Measurements from ENCODE around the gene SQSTM1.

SQSTM1 gene

GRCh38 chr5:179795049-179795862 lies 25.4 kb upstream of the SQSTM1 start:
- DNase-seq: no peak

GRCh38 chr5:179795863-179796833 lies 24.6 kb upstream of the SQSTM1 start:
- peak; percentile 63 for DNase-seq

- no peak for DNase-seq
Measured at GRCh38 chr5:179796877-179797608, 23.7 kb upstream of the SQSTM1 start.

- DNase-seq: no peak
Measured at GRCh38 chr5:179797741-179798140, 23.0 kb upstream of the SQSTM1 start.

- no peak for DNase-seq
Measured at GRCh38 chr5:179798144-179798770, 22.4 kb upstream of the SQSTM1 start.

- DNase-seq: no peak
Measured at GRCh38 chr5:179798771-179799643, 21.7 kb upstream of the SQSTM1 start.

- no peak for DNase-seq
Measured at GRCh38 chr5:179799644-179799973, 21.1 kb upstream of the SQSTM1 start.

- DNase-seq: no peak
Measured at GRCh38 chr5:179800071-179800695, 20.5 kb upstream of the SQSTM1 start.

- no peak for DNase-seq
Measured at GRCh38 chr5:179800696-179801201, 20.0 kb upstream of the SQSTM1 start.

GRCh38 chr5:179801304-179802206 lies 19.1 kb upstream of the SQSTM1 start:
- no peak for DNase-seq

- DNase-seq: no peak
Measured at GRCh38 chr5:179802207-179802883, 18.4 kb upstream of the SQSTM1 start.

- no peak for DNase-seq
Measured at GRCh38 chr5:179802950-179803562, 17.6 kb upstream of the SQSTM1 start.

- DNase-seq: no peak
Measured at GRCh38 chr5:179803651-179804554, 16.8 kb upstream of the SQSTM1 start.

GRCh38 chr5:179804555-179804947 lies 16.2 kb upstream of the SQSTM1 start:
- no peak for DNase-seq

GRCh38 chr5:179805070-179805528 lies 15.6 kb upstream of the SQSTM1 start:
- no peak for DNase-seq

- DNase-seq: no peak
Measured at GRCh38 chr5:179805529-179806249, 15.0 kb upstream of the SQSTM1 start.
